GM23248 (cell line): ENCODE data around the gene SART1. TPM values are rescaled to one million over a fixed set of nuclear protein-coding genes. Genes with fewer than 3 reads are reported as not detected.

Experiments used
- DNase-seq: peaks from one replicate; pipeline ENCODE4 v3.0.0-alpha.2; 2015
- H2AFZ ChIP-seq: fragments of 200-600 bp; sonication (generic); 2 replicates; pipeline ENCODE4 v1.6.1; 2016; ENCODE audit warnings: antibody characterized with exemption
- H3F3A ChIP-seq: fragments of 200-600 bp; sonication (generic); 2 replicates; pipeline ENCODE4 v1.6.1; 2016; ENCODE audit warnings: mild to moderate bottlenecking, antibody characterized with exemption, mixed run types; ENCODE audit not compliant: insufficient read depth
- H3K27ac ChIP-seq: fragments of 200-600 bp; sonication (generic); 2 replicates; pipeline ENCODE4 v1.5.1; 2016; ENCODE audit warnings: mild to moderate bottlenecking
- H3K27me3 ChIP-seq: fragments of 200-600 bp; sonication (generic); replicated peaks from 2 replicates; pipeline ENCODE4 v1.6.1; 2016; ENCODE audit warnings: mild to moderate bottlenecking; ENCODE audit not compliant: insufficient read depth
- H3K36me3 ChIP-seq: fragments of 200-600 bp; sonication (generic); 2 replicates; pipeline ENCODE4 v1.6.1; 2016; ENCODE audit warnings: low read depth, mild to moderate bottlenecking
- H3K4me1 ChIP-seq: fragments of 200-600 bp; sonication (generic); 2 replicates; pipeline ENCODE4 v1.6.1; 2016; ENCODE audit warnings: mild to moderate bottlenecking; ENCODE audit not compliant: insufficient read depth
- H3K4me2 ChIP-seq: fragments of 200-600 bp; sonication (generic); one replicate; pipeline ENCODE4 v1.6.1; 2016; ENCODE audit warnings: mild to moderate bottlenecking; ENCODE audit not compliant: unreplicated experiment
- H3K4me3 ChIP-seq: fragments of 200-600 bp; sonication (generic); 2 replicates; pipeline ENCODE4 v1.5.1; 2016; ENCODE audit warnings: mild to moderate bottlenecking
- H3K79me2 ChIP-seq: fragments of 200-600 bp; sonication (generic); 2 replicates; pipeline ENCODE4 v1.6.1; 2016; ENCODE audit warnings: mild to moderate bottlenecking; ENCODE audit not compliant: insufficient read depth
- H3K9ac ChIP-seq: fragments of 200-600 bp; sonication (generic); 2 replicates; pipeline ENCODE4 v1.6.1; 2016; ENCODE audit warnings: mild to moderate bottlenecking
- H3K9me2 ChIP-seq: fragments of 200-600 bp; sonication (generic); 2 replicates; pipeline ENCODE4 v1.6.1; 2016; ENCODE audit warnings: mixed run types, mild to moderate bottlenecking, moderate library complexity; ENCODE audit not compliant: insufficient read depth
- H3K9me3 ChIP-seq: fragments of 200-600 bp; sonication (generic); one replicate; pipeline ENCODE4 v1.6.1; 2017; ENCODE audit warnings: low read depth
- H4K20me1 ChIP-seq: fragments of 200-600 bp; sonication (generic); 2 replicates; pipeline ENCODE4 v1.6.0; 2016; ENCODE audit not compliant: insufficient read depth
- EZH2 ChIP-seq: fragments of 200-600 bp; sonication (generic); IDR thresholded peaks from 2 replicates; pipeline ENCODE4 v1.6.1; 2018; ENCODE audit warnings: antibody characterized with exemption, mild to moderate bottlenecking; ENCODE audit not compliant: insufficient read depth, poor library complexity, severe bottlenecking
- EZH2phosphoT487 ChIP-seq: fragments of 200-600 bp; sonication (generic); IDR thresholded peaks from 2 replicates; pipeline ENCODE4 v1.6.1; 2018; ENCODE audit warnings: antibody characterized with exemption, moderate library complexity, mild to moderate bottlenecking, low read depth; ENCODE audit not compliant: insufficient read depth
- WGBS, 2 experiments: methylation state at CpG; one replicate each; pipeline ENCODE4 v1.1.6; 2015 to 2017; ENCODE audit warnings: low lambda C conversion rate in 2 of 2, low coverage in 1 of 2; ENCODE audit errors: missing lambda C conversion rate in 2 of 2; 5-methylcytosine and 5-hydroxymethylcytosine counted together
- in situ Hi-C: fragments of 300-500 bp; cut with MboI; formaldehyde crosslinking; loops from 2 replicates; pipeline ENCODE4 v1.15.0; 2020
- polyA plus RNA-seq: library from polyadenylated mRNA; unstranded; fragments of >200 nt; fragmentation: Nextera tagmentation; extraction: Ambion mirVana; gene quantifications from 2 replicates; pipeline ENCODE4 v1.2.1, GENCODE V29; 2016
- total RNA-seq: library from RNA; depleted of rRNA; stranded (reverse); fragments of >200 nt; shearing (Covaris generic); gene quantifications from 2 replicates; pipeline ENCODE4 v1.2.3, GENCODE V29; 2014

Gene SART1
- total and polyA plus RNA-seq, 2 experiments from 2014 or later: 27.7 to 48.6 TPM

- peaks cover 67% of the 10 kb centered on the region for H3K79me2 ChIP-seq
- H3K4me3 ChIP-seq: peak within 1 kb of the TSS; percentile 93
- no peaks in the 10 kb centered on the region for H3K9me3 ChIP-seq
- H3K27ac ChIP-seq: peak within 1 kb of the TSS; percentile 99
- H3K4me2 ChIP-seq: peak within 1 kb of the TSS; percentile 87
- H3K9me2 ChIP-seq: no peaks in the 10 kb centered on the region
- peaks cover 19% of the 10 kb centered on the region; the same call in 1 of the 2 replicates for H3K36me3 ChIP-seq
- TF ChIP-seq EZH2 (no peak), EZH2phosphoT487 (no peak)
- peaks cover 53% of the 10 kb centered on the region for H3F3A ChIP-seq
- peak within 1 kb of the TSS; percentile 96 for H3K9ac ChIP-seq
- H3K4me1 ChIP-seq: peaks cover 43% of the 10 kb centered on the region
- in situ Hi-C loops: no loop called here
- peak; percentile 100 for DNase-seq
- 1 to 2% methylated on average over 21 to 51 of the region's 59 CpGs for WGBS, 2 experiments
- no peaks in the 10 kb centered on the region for H3K27me3 ChIP-seq
- peak within 1 kb of the TSS; percentile 23 for H2AFZ ChIP-seq
- H4K20me1 ChIP-seq: no peaks in the 10 kb centered on the region
Observed at GRCh38 chr11:65919141-65919572, 42.4 kb upstream of the SART1 start, which contains the start of gene DRAP1. Gene DRAP1 (plus strand): TSS chr11:65919426. CDS start chr11:65919502, 76 bp downstream.

GRCh38 chr11:65919573-65920371 lies 41.8 kb upstream of the SART1 start:
- WGBS, 2 experiments: 0 to 1% methylated on average over 32 to 60 of the region's 60 CpGs
- Histone ChIP-seq H3K9ac (peak overlapping the region; percentile 82), H3K79me2 (peaks cover 67% of the 10 kb centered on the region), H2AFZ (peak overlapping the region; percentile 23), H3K27me3 (no peaks in the 10 kb centered on the region), H3K9me2 (no peaks in the 10 kb centered on the region), H3F3A (peaks cover 49% of the 10 kb centered on the region), H3K9me3 (no peaks in the 10 kb centered on the region), H3K4me2 (peak overlapping the region; percentile 87), H3K4me1 (peaks cover 39% of the 10 kb centered on the region), H3K27ac (peak overlapping the region; percentile 33), H3K4me3 (peak overlapping the region; percentile 93), H4K20me1 (no peaks in the 10 kb centered on the region), H3K36me3 (peaks cover 19% of the 10 kb centered on the region; the same call in 1 of the 2 replicates)
- in situ Hi-C loops: no loop called here
- DNase-seq: peak; percentile 44
- no peak for TF ChIP-seq EZH2

- in situ Hi-C loops: no loop called here
- H2AFZ ChIP-seq: no peak overlapping the region
- peaks cover 19% of the 10 kb centered on the region; the same call in 1 of the 2 replicates for H3K36me3 ChIP-seq
- no peaks in the 10 kb centered on the region for H3K9me2 ChIP-seq
- H3K4me3 ChIP-seq: peak overlapping the region; percentile 93
- DNase-seq: no peak
- no peak overlapping the region for H3K27ac ChIP-seq
- H3K4me1 ChIP-seq: peaks cover 33% of the 10 kb centered on the region
- H3K27me3 ChIP-seq: no peaks in the 10 kb centered on the region
- TF ChIP-seq EZH2 (no peak), EZH2phosphoT487 (no peak)
- no peaks in the 10 kb centered on the region for H3K9me3 ChIP-seq
- peaks cover 67% of the 10 kb centered on the region for H3K79me2 ChIP-seq
- H3K9ac ChIP-seq: peak overlapping the region; percentile 82
- peak overlapping the region; percentile 87 for H3K4me2 ChIP-seq
- H4K20me1 ChIP-seq: no peaks in the 10 kb centered on the region
- WGBS, 2 experiments: 48 to 51% methylated on average over 15 of the region's 15 CpGs
- peaks cover 48% of the 10 kb centered on the region for H3F3A ChIP-seq
Observed at GRCh38 chr11:65920372-65920802, 41.1 kb upstream of the SART1 start.

- Histone ChIP-seq H3K4me2 (peak overlapping the region; percentile 87), H3K4me3 (peak overlapping the region; percentile 93), H3K9me3 (no peaks in the 10 kb centered on the region), H3K9me2 (no peaks in the 10 kb centered on the region), H3F3A (peaks cover 46% of the 10 kb centered on the region), H4K20me1 (no peaks in the 10 kb centered on the region), H3K27ac (no peak overlapping the region), H3K27me3 (no peaks in the 10 kb centered on the region), H3K4me1 (peaks cover 28% of the 10 kb centered on the region), H3K36me3 (peaks cover 19% of the 10 kb centered on the region; the same call in 1 of the 2 replicates), H3K79me2 (peaks cover 67% of the 10 kb centered on the region), H3K9ac (peak overlapping the region; percentile 82), H2AFZ (no peak overlapping the region)
- in situ Hi-C loops: no loop called here
- 44 to 54% methylated on average over 7 to 12 of the region's 12 CpGs for WGBS, 2 experiments
- DNase-seq: peak; percentile 49
- TF ChIP-seq EZH2phosphoT487 (no peak), EZH2 (no peak)
Observed at GRCh38 chr11:65921033-65921555, 40.4 kb upstream of the SART1 start.
